MCF 10A (cell line): ENCODE results near the gene WWP2. TPM values are rescaled to one million over a fixed set of nuclear protein-coding genes. Genes with fewer than 3 reads are reported as not detected.

ENCODE experiments used
- BruUV-seq: library from RNA; stranded (reverse); fragments of 400-500 nt; replicated peaks from 2 replicates; lab custom pipeline; 2021; lab: Mats Ljungman, UMichigan
- CTCF ChIA-PET: fragments of 300-600 bp; sonication (Branson Sonifier 250); formaldehyde crosslinking; extraction: SDS; loops from one replicate; lab custom pipeline; 2021; ENCODE audit warnings: antibody characterized with exemption, inconsistent platforms; lab: Yijun Ruan, JAX
- POLR2A ChIA-PET: fragments of 300-600, 350-650 bp; sonication (Branson Sonifier 250); formaldehyde crosslinking; extraction: SDS; loops from one replicate; lab custom pipeline; 2020; ENCODE audit warnings: antibody characterized with exemption, inconsistent platforms; lab: Yijun Ruan, JAX
- DNase-seq: peaks from one replicate; pipeline ENCODE4 v3.0.0-alpha.2; 2018; ENCODE audit not compliant: unreplicated experiment
- H3K27ac Mint-ChIP-seq: one replicate; pipeline ENCODE4 v1.8.0; 2022; ENCODE audit warnings: mild to moderate bottlenecking, low read depth, mixed read lengths; ENCODE audit not compliant: unreplicated experiment
- H3K27me3 Mint-ChIP-seq: one replicate; pipeline ENCODE4 v1.8.0; 2022; ENCODE audit warnings: mixed read lengths; ENCODE audit not compliant: insufficient read depth, unreplicated experiment
- H3K36me3 Mint-ChIP-seq: one replicate; pipeline ENCODE4 v1.8.0; 2022; ENCODE audit warnings: mild to moderate bottlenecking, moderate library complexity, mixed read lengths; ENCODE audit not compliant: insufficient read depth, unreplicated experiment
- H3K4me1 Mint-ChIP-seq: one replicate; pipeline ENCODE4 v1.8.0; 2022; ENCODE audit warnings: mixed read lengths; ENCODE audit not compliant: insufficient read depth, unreplicated experiment
- H3K4me3 Mint-ChIP-seq: one replicate; pipeline ENCODE4 v1.8.0; 2022; ENCODE audit warnings: mild to moderate bottlenecking, moderate library complexity, mixed read lengths; ENCODE audit not compliant: unreplicated experiment
- H3K9me3 Mint-ChIP-seq: one replicate; pipeline ENCODE4 v1.8.0; 2022; ENCODE audit warnings: mixed read lengths; ENCODE audit not compliant: unreplicated experiment
- CTCF ChIP-seq: fragments of 200-600 bp; IDR thresholded peaks from one replicate; pipeline ENCODE4 v1.8.0; 2022; ENCODE audit warnings: antibody characterized with exemption, mild to moderate bottlenecking; ENCODE audit not compliant: unreplicated experiment
- intact Hi-C: fragments of 100-400 bp; cut with micrococcal nuclease; formaldehyde crosslinking; loops from 2 replicates; pipeline ENCODE4 v1.14.1; 2022
- total RNA-seq: library from RNA; stranded (reverse); gene quantifications from 2 replicates; pipeline ENCODE4 v1.2.3, GENCODE V29; 2022

Gene WWP2
- total RNA-seq, 1 experiment from 2014 or later, result 30.4 TPM

- CTCF ChIA-PET, result interaction anchor here (0.6 to 4.0 kb wide), 2 partner anchors 10 to 143 kb away, joined by 3 to 29 read pairs; no protein-coding TSS in a partner anchor
- intact Hi-C loops, result no loop called here
- POLR2A ChIA-PET, result no interaction called here
- H3K27me3 Mint-ChIP-seq, result no peaks in the 10 kb centered on the region
- DNase-seq, result no peak
- no peak overlapping the region for H3K27ac Mint-ChIP-seq
- no TSS peak for BruUV-seq
- H3K36me3 Mint-ChIP-seq, result peaks cover 10% of the 10 kb centered on the region
- no peak overlapping the region for H3K4me3 Mint-ChIP-seq
- H3K9me3 Mint-ChIP-seq, result no peaks in the 10 kb centered on the region
- TF ChIP-seq CTCF, result no peak
- H3K4me1 Mint-ChIP-seq, result no peaks in the 10 kb centered on the region
These were observed 177.1 kb downstream of the WWP2 start for GRCh38 chr16:69938981-69939820.

GRCh38 chr16:69939821-69940585 lies 177.9 kb downstream of the WWP2 start:
- Mint-ChIP-seq H3K4me1 (no peaks in the 10 kb centered on the region), H3K36me3 (peaks cover 10% of the 10 kb centered on the region), H3K4me3 (no peak overlapping the region), H3K27me3 (no peaks in the 10 kb centered on the region), H3K9me3 (no peaks in the 10 kb centered on the region), H3K27ac (no peak overlapping the region)
- no peak for TF ChIP-seq CTCF
- BruUV-seq, result no TSS peak
- ChIA-PET CTCF (interaction anchor here (4.0 kb wide), 1 partner anchor 11 kb away, joined by 29 read pairs; no protein-coding TSS in a partner anchor), POLR2A (no interaction called here)
- intact Hi-C loops, result no loop called here
- DNase-seq, result no peak

GRCh38 chr16:69940676-69941075 lies 178.5 kb downstream of the WWP2 start:
- H3K4me3 Mint-ChIP-seq, result no peak overlapping the region
- BruUV-seq, result no TSS peak
- H3K27ac Mint-ChIP-seq, result no peak overlapping the region
- POLR2A ChIA-PET, result no interaction called here
- DNase-seq, result no peak
- no peak for TF ChIP-seq CTCF
- H3K9me3 Mint-ChIP-seq, result no peaks in the 10 kb centered on the region
- peaks cover 10% of the 10 kb centered on the region for H3K36me3 Mint-ChIP-seq
- CTCF ChIA-PET, result interaction anchor here (0.9 to 4.0 kb wide), 2 partner anchors 11 to 144 kb away, joined by 5 to 29 read pairs; no protein-coding TSS in a partner anchor
- intact Hi-C loops, result no loop called here
- no peaks in the 10 kb centered on the region for H3K4me1 Mint-ChIP-seq
- H3K27me3 Mint-ChIP-seq, result no peaks in the 10 kb centered on the region
